AG04449 (cell line): Measurements from ENCODE around the gene SCN9A.

Experiments used
- CTCF ChIA-PET: fragments of 350-600 bp; formaldehyde crosslinking; extraction: SDS; loops from one replicate; lab custom pipeline; 2021; ENCODE audit warnings: antibody characterized with exemption; lab: Yijun Ruan, JAX
- POLR2A ChIA-PET: fragments of 400-600, 350-600 bp; formaldehyde crosslinking; extraction: SDS; loops from one replicate; lab custom pipeline; 2020; ENCODE audit warnings: antibody characterized with exemption, inconsistent platforms; lab: Yijun Ruan, JAX
- DNase-seq: peaks from one replicate; pipeline ENCODE4 v3.0.0-alpha.2; 2010; ENCODE audit warnings: low read depth, low spot score
- H3K4me3 ChIP-seq: 2 replicates; pipeline ENCODE4 v1.5.1; 2011; ENCODE audit warnings: low read depth, mild to moderate bottlenecking, control low read depth, low read length
- TF ChIP-seq, protein P1 (sequence below): IDR thresholded peaks from one replicate; pipeline ENCODE4 v1.5.1; 2011; ENCODE audit warnings: mild to moderate bottlenecking, moderate library complexity, low read length, control low read depth, inconsistent platforms; ENCODE audit not compliant: insufficient read depth; ENCODE audit errors: missing control alignments

The SCN9A gene

DNA sequence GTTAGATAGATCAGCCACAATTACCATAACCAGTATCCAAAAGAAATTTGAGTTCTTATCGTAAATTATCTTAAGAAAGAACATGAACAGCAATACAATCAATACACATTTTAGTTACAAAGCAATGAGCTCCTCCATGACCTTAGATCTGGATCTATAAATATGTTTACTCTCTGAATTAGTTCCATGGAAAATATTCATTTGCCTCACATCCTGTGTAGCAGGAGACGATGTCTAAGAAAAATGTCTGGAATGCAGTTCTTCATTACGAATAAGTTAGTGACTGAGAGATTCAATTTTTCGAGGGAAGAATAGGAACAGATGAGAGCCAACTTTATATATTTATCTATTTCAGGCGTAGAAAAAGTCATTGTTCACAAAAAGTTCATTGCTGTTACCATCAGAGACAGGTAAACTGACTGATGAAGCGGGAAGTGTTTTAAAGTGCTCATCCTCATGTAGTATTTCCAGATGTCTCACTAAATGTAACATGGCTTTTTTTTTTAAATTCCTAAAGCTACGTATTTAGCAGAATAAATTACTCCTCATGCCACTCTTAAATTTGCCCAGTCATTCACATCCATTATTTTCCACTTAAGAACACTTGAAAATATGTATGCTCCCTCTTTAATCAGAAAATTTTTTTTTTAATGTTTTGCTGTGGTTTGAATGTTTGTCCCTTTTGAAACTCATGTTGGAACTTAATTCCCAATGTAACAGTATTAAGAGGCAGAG lies 141.5 kb downstream of the SCN9A start:
- no peak overlapping the region for H3K4me3 ChIP-seq
- ChIA-PET POLR2A (no interaction called here), CTCF (interaction anchor here (0.6 to 1.1 kb wide), 4 partner anchors 127 to 185 kb away, joined by 3 read pairs; no protein-coding TSS in a partner anchor)
- peak; percentile 60 for DNase-seq
- TF ChIP-seq, protein P1, sequence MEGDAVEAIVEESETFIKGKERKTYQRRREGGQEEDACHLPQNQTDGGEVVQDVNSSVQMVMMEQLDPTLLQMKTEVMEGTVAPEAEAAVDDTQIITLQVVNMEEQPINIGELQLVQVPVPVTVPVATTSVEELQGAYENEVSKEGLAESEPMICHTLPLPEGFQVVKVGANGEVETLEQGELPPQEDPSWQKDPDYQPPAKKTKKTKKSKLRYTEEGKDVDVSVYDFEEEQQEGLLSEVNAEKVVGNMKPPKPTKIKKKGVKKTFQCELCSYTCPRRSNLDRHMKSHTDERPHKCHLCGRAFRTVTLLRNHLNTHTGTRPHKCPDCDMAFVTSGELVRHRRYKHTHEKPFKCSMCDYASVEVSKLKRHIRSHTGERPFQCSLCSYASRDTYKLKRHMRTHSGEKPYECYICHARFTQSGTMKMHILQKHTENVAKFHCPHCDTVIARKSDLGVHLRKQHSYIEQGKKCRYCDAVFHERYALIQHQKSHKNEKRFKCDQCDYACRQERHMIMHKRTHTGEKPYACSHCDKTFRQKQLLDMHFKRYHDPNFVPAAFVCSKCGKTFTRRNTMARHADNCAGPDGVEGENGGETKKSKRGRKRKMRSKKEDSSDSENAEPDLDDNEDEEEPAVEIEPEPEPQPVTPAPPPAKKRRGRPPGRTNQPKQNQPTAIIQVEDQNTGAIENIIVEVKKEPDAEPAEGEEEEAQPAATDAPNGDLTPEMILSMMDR = no peak

DNA sequence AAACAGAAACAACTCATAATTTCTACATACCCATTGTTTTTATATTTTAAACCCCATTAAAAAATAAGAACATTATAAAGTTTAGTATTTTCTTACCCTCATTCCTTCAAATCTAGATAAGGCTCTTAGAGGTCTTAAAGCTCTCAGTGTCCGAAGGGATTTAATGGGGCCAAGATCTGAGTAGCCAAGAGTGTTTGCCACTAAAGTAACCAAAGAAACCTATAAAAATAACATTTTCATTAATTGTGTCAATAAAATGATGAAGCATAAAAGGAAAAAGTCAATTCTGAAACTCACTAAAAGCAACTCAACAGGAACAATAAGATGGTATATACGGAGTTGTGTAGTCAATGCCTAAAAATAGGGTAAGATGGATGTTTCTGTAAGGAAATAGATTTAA lies 142.5 kb downstream of the SCN9A start:
- POLR2A ChIA-PET = no interaction called here
- TF ChIP-seq, protein P1 = no peak
- no peak for DNase-seq
- H3K4me3 ChIP-seq = no peak overlapping the region
- CTCF ChIA-PET = no interaction called here

DNA sequence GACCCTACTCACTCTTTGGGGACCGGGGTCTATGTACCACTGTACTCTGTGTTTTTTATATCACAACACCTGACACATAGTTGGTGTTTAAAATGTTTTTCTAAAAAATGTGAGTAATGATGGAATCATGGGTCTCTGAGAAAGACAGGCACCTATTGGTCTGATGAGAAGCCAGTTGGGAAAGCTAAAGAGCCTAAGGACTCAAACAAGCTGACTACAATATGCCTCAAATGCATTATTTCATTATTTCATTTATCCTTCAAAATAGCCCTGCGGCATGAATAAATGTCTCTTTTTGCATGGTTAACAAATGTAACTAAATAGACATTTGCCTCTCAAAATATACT lies 145.0 kb downstream of the SCN9A start:
- no peak overlapping the region for H3K4me3 ChIP-seq
- CTCF ChIA-PET = no interaction called here
- TF ChIP-seq, protein P1 = no peak
- no peak for DNase-seq
- POLR2A ChIA-PET = no interaction called here

DNA sequence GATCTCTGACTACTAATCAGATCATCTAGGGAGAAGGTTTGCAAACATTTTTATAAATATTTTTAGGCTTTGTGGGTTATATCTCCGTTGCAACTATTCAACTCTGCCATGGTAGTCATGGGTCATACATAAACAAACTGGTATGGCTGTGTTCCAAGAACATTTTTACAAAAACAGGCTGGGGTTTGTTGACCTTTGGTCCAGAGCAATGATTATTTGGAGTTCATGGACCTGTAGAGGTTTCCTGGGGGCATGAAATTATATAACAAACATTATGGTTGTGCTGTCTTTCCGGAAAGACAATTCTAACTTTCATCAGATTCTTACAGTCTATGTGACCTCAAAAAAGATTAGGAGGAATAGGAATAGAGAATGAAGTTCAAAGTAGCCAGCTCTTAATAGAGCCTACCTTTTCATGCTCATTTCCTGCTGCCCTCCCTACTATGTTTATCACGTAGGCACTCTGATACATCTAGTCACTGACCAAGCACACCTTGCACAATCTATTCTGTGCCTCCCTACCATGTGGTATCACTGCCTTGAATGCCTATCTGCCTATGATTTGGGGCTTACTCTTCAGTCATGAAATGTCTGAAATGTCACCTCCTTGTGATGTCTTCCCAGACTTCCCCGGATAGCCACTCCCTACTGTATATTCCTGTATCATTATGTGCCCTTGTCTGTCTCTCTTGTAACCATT lies 145.6 kb downstream of the SCN9A start:
- ChIA-PET POLR2A (no interaction called here), CTCF (interaction anchor here (1.5 kb wide), 1 partner anchor 151 kb away, joined by 3 read pairs; no protein-coding TSS in a partner anchor)
- DNase-seq = no peak
- TF ChIP-seq, protein P1 = no peak
- H3K4me3 ChIP-seq = no peak overlapping the region

DNA sequence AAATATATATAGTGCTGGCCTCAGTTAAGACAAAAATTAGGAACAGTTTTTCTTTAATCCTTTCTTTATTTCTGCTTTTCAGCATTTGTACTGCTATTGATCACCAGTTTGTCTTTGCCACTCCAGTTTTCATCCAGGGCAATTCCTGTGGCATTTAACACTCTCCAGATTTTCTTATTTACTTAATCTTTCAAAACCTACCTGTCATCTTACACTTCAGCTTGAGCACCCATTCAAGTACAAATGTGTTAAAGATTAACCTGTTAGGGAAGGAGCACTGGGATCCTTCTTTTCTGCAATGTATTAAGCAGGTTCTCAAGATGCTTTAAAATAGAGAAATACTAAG lies 146.1 kb downstream of the SCN9A start:
- no peak overlapping the region for H3K4me3 ChIP-seq
- POLR2A ChIA-PET = no interaction called here
- DNase-seq = no peak
- TF ChIP-seq, protein P1 = no peak
- CTCF ChIA-PET = interaction anchor here (1.5 kb wide), 1 partner anchor 151 kb away, joined by 3 read pairs; no protein-coding TSS in a partner anchor

DNA sequence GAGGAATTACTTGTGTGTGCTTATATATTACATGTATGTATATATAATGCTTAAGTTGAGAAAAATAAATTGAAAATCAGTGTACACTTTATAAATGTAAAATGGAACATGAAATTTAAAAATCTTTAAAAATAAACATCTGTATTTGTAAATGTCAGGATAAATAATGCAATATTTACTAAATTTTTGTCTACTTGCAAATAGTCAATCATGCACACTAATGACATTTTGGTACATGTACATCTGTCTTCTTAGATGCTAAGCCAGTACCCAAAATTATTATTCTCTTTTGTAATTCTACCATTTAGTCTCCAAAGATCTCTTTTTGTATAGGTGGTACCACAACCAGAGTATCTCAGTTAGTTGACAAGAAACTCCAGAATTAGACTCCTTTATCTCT lies 151.5 kb downstream of the SCN9A start:
- POLR2A ChIA-PET = no interaction called here
- CTCF ChIA-PET = no interaction called here

More for the DNA sequence above, 151.5 kb downstream of the SCN9A start:
- DNase-seq = no peak
- H3K4me3 ChIP-seq = no peak overlapping the region
- TF ChIP-seq, protein P1 = no peak
